Type B pancreatic cell (in vitro differentiated cells): ENCODE results near the gene SH3GL3. TPM values are rescaled to one million over a fixed set of nuclear protein-coding genes. Genes with fewer than 3 reads are reported as not detected.

Experiments used
- DNase-seq: peaks from one replicate; pipeline ENCODE4 v3.0.0; 2021; ENCODE audit warnings: mixed read lengths; ENCODE audit not compliant: unreplicated experiment; ENCODE audit errors: extremely low spot score
- H3K27ac Mint-ChIP-seq: 2 replicates; pipeline ENCODE4 v1.8.0; 2021; ENCODE audit warnings: mild to moderate bottlenecking, mixed read lengths
- H3K27me3 Mint-ChIP-seq: 2 replicates; pipeline ENCODE4 v1.8.0; 2021; ENCODE audit warnings: mixed read lengths
- H3K36me3 Mint-ChIP-seq: 2 replicates; pipeline ENCODE4 v1.8.0; 2021; ENCODE audit warnings: mixed read lengths
- H3K4me1 Mint-ChIP-seq: one replicate; pipeline ENCODE4 v1.8.0; 2021; ENCODE audit warnings: mixed read lengths; ENCODE audit not compliant: unreplicated experiment
- H3K4me3 Mint-ChIP-seq: 2 replicates; pipeline ENCODE4 v1.8.0; 2021; ENCODE audit warnings: mild to moderate bottlenecking, mixed read lengths
- H3K9me3 Mint-ChIP-seq: 2 replicates; pipeline ENCODE4 v1.8.0; 2021; ENCODE audit warnings: mixed read lengths
- CTCF ChIP-seq: fragments of 200-600 bp; sonication (generic); conservative IDR thresholded peaks from 2 replicates; pipeline ENCODE4 v1.5.0; 2021; ENCODE audit warnings: antibody characterized with exemption, mild to moderate bottlenecking
- total RNA-seq: library from RNA; stranded (reverse); gene quantifications from 2 replicates; pipeline ENCODE4 v1.2.1, GENCODE V29; 2021; ENCODE audit warnings: low replicate concordance

The SH3GL3 gene
- total RNA-seq, 1 donor from 2014 or later = 10.0 TPM

GRCh38 chr15:83435782-83436181 is 11.4 kb upstream of the SH3GL3 start:
- peaks cover 9% of the 10 kb centered on the region for H3K27me3 Mint-ChIP-seq
- no peak overlapping the region for H3K4me3 Mint-ChIP-seq
- no peak for TF ChIP-seq CTCF
- H3K36me3 Mint-ChIP-seq = no peaks in the 10 kb centered on the region
- no peak for DNase-seq
- peaks cover 24% of the 10 kb centered on the region for H3K4me1 Mint-ChIP-seq
- no peaks in the 10 kb centered on the region for H3K9me3 Mint-ChIP-seq
- H3K27ac Mint-ChIP-seq = no peak overlapping the region

GRCh38 chr15:83436513-83437158 is 10.5 kb upstream of the SH3GL3 start:
- H3K27ac Mint-ChIP-seq = no peak overlapping the region
- H3K27me3 Mint-ChIP-seq = peaks cover 9% of the 10 kb centered on the region
- H3K4me3 Mint-ChIP-seq = no peak overlapping the region
- TF ChIP-seq CTCF = peak; percentile 76
- H3K36me3 Mint-ChIP-seq = no peaks in the 10 kb centered on the region
- no peak for DNase-seq
- H3K9me3 Mint-ChIP-seq = no peaks in the 10 kb centered on the region
- H3K4me1 Mint-ChIP-seq = peaks cover 24% of the 10 kb centered on the region

DNA sequence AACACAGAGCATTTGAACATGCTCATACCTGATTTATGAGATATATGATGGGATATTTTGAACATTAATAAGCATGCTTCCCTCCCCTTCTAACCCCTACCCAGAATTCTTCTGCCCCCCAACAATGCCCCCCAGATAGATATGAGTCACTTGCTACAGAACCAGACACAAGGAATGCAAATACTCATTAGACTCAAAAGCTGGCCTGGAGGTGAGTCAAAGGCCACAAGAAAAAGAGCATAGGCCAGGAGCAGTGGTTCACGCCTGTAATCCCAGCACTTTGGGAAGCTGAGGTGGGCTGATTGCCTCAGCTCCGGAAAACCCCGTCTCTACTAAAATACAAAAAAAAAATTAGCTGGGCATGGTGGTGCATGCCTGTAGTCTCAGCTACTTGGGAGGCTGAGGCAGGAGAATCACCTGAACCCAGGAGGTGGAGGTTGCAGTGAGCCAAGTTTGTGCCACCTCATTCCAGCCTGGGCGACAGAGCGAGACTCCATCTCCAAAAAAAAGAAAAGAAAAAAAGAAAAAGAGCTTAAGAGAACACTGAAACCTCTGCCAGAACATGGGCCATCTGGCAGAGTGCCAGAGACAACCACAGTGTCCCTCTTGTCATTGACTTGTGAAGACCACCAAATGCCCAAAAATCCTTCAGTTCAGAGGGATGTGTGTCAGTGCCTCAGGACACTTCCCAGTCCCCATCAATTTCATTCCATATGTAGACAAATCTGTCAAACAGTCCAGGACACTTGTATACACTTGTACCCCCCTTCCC is 3.9 kb upstream of the SH3GL3 start:
- no peak overlapping the region for H3K4me3 Mint-ChIP-seq
- TF ChIP-seq CTCF = no peak
- H3K27me3 Mint-ChIP-seq = peaks cover 22% of the 10 kb centered on the region
- no peaks in the 10 kb centered on the region for H3K36me3 Mint-ChIP-seq
- no peak overlapping the region for H3K27ac Mint-ChIP-seq
- H3K9me3 Mint-ChIP-seq = no peaks in the 10 kb centered on the region
- no peak for DNase-seq
- H3K4me1 Mint-ChIP-seq = peaks cover 23% of the 10 kb centered on the region

- H3K36me3 Mint-ChIP-seq = no peaks in the 10 kb centered on the region
- no peak for TF ChIP-seq CTCF
- DNase-seq = no peak
- no peaks in the 10 kb centered on the region for H3K9me3 Mint-ChIP-seq
- H3K27ac Mint-ChIP-seq = no peak overlapping the region
- H3K4me1 Mint-ChIP-seq = peaks cover 23% of the 10 kb centered on the region
- peaks cover 21% of the 10 kb centered on the region for H3K27me3 Mint-ChIP-seq
- H3K4me3 Mint-ChIP-seq = peak overlapping the region; percentile 65
These were observed 2.2 kb upstream of the SH3GL3 start for GRCh38 chr15:83444936-83445335.

DNA sequence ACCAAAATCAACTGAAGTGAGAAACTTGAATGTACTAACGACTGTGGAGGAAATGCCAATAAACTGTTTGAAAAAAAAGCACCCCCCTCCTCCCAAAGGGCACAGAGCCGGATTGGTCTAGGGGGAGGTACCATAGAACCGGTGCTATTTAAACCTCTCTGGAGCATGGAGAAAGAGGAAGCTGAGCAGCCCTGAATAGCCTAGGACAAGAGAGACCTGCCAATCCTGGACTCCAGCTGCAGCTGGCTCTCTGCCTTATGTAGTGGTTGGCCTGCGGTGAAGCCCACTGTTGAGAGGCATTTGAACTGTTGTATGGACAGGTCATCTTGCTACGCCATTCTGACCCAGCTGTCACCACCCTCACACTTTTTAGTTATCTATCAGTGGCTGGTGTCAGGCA is 1.5 kb upstream of the SH3GL3 start:
- DNase-seq = no peak
- Mint-ChIP-seq H3K27me3 (peaks cover 21% of the 10 kb centered on the region), H3K27ac (no peak overlapping the region), H3K4me1 (peaks cover 19% of the 10 kb centered on the region), H3K36me3 (no peaks in the 10 kb centered on the region), H3K4me3 (peak overlapping the region; percentile 65), H3K9me3 (no peaks in the 10 kb centered on the region)
- TF ChIP-seq CTCF = no peak
